SK-N-SH treated with all-trans-retinoic acid at 6 μM for 48 hours (cell line): ENCODE data around the gene ARHGEF7.

Experiments used
- ATAC-seq: fragments of 200-7000 bp; cut with Tn5 transposase; 3 replicates; pipeline ENCODE4 v1.9.1; 2020; ENCODE audit warnings: mild to moderate bottlenecking, moderate library complexity
- ARNTL ChIP-seq: fragments of 450-650 bp; formaldehyde crosslinking; IDR thresholded peaks from 2 replicates; pipeline ENCODE4 v1.5.0; 2020; ENCODE audit warnings: low read depth, mild to moderate bottlenecking, moderate library complexity, borderline replicate concordance
- BACH2 ChIP-seq: fragments of 250-450 bp; sonication (Bioruptor Pico); IDR thresholded peaks from 2 replicates; pipeline ENCODE4 v1.9.0; 2021; ENCODE audit warnings: mild to moderate bottlenecking, borderline replicate concordance
- ESRRG ChIP-seq: fragments of 250-450 bp; sonication (Bioruptor Pico); IDR thresholded peaks from 2 replicates; pipeline ENCODE4 v1.6.1; 2021; ENCODE audit warnings: mild to moderate bottlenecking
- GLIS3 ChIP-seq: fragments of 250-450 bp; sonication (Bioruptor Pico); IDR thresholded peaks from 2 replicates; pipeline ENCODE4 v1.5.0; 2020; ENCODE audit warnings: mild to moderate bottlenecking, moderate library complexity
- ISL1 ChIP-seq: fragments of 250-450 bp; sonication (Bioruptor Pico); IDR thresholded peaks from 2 replicates; pipeline ENCODE4 v2.1.2; 2022; ENCODE audit warnings: mild to moderate bottlenecking, moderate library complexity
- OSR1 ChIP-seq: fragments of 250-450 bp; sonication (Bioruptor Pico); IDR thresholded peaks from 2 replicates; pipeline ENCODE4 v1.8.0; 2022; ENCODE audit warnings: moderate library complexity, mild to moderate bottlenecking, inconsistent platforms
- PPARA ChIP-seq: fragments of 250-450 bp; sonication (Bioruptor Pico); IDR thresholded peaks from 2 replicates; pipeline ENCODE4 v1.5.0; 2020; ENCODE audit warnings: mild to moderate bottlenecking, borderline replicate concordance
- RARB ChIP-seq: fragments of 250-450 bp; sonication (Bioruptor Pico); IDR thresholded peaks from 2 replicates; pipeline ENCODE4 v1.8.0; 2021; ENCODE audit warnings: mild to moderate bottlenecking, moderate library complexity
- SNAI2 ChIP-seq: fragments of 250-450 bp; sonication (Bioruptor Pico); IDR thresholded peaks from 2 replicates; pipeline ENCODE4 v1.5.0; 2020; ENCODE audit warnings: mild to moderate bottlenecking, moderate library complexity
- TCF4 ChIP-seq: fragments of 250-450 bp; sonication (Bioruptor Pico); IDR thresholded peaks from 2 replicates; pipeline ENCODE4 v1.8.0; 2021; ENCODE audit warnings: mild to moderate bottlenecking, moderate library complexity, borderline replicate concordance
- TOX ChIP-seq: fragments of 250-450 bp; sonication (Bioruptor Pico); IDR thresholded peaks from 2 replicates; pipeline ENCODE4 v1.8.0; 2021; ENCODE audit warnings: mild to moderate bottlenecking, moderate library complexity, borderline replicate concordance
- ZC3H10 ChIP-seq: fragments of 250-450 bp; sonication (Bioruptor Pico); IDR thresholded peaks from 2 replicates; pipeline ENCODE4 v1.5.1; 2021; ENCODE audit warnings: mild to moderate bottlenecking, moderate library complexity
- ZFP3 ChIP-seq: fragments of 250-450 bp; sonication (Bioruptor Pico); IDR thresholded peaks from 2 replicates; pipeline ENCODE4 v1.5.0; 2020; ENCODE audit warnings: mild to moderate bottlenecking, moderate library complexity
- ZFP30 ChIP-seq: fragments of 450-650 bp; formaldehyde crosslinking; IDR thresholded peaks from 2 replicates; pipeline ENCODE4 v1.5.0; 2022; ENCODE audit warnings: mild to moderate bottlenecking, moderate library complexity
- ZNF565 ChIP-seq: fragments of 450-650 bp; formaldehyde crosslinking; conservative IDR thresholded peaks from 2 replicates; pipeline ENCODE4 v1.5.0; 2020; ENCODE audit warnings: low read depth, mild to moderate bottlenecking, moderate library complexity
- ZNF70 ChIP-seq: fragments of 450-650 bp; formaldehyde crosslinking; IDR thresholded peaks from 2 replicates; pipeline ENCODE4 v1.5.0; 2020; ENCODE audit warnings: mild to moderate bottlenecking, moderate library complexity
- ZNF8 ChIP-seq: fragments of 450-650 bp; formaldehyde crosslinking; IDR thresholded peaks from 2 replicates; pipeline ENCODE4 v1.5.0; 2020; ENCODE audit warnings: mild to moderate bottlenecking, moderate library complexity
- TF ChIP-seq, protein P1 (sequence below): fragments of 250-450 bp; sonication (Bioruptor Pico); IDR thresholded peaks from 2 replicates; pipeline ENCODE4 v1.8.0; 2020; ENCODE audit warnings: mild to moderate bottlenecking, moderate library complexity, borderline replicate concordance
- TF ChIP-seq, protein P2 (sequence below): fragments of 250-450 bp; sonication (Bioruptor Pico); IDR thresholded peaks from 2 replicates; pipeline ENCODE4 v1.5.1; 2021; ENCODE audit warnings: mild to moderate bottlenecking, moderate library complexity
- TF ChIP-seq, protein P3 (sequence below): fragments of 250-450 bp; sonication (Bioruptor Pico); IDR thresholded peaks from 2 replicates; pipeline ENCODE4 v1.5.1; 2020; ENCODE audit warnings: low read depth, mild to moderate bottlenecking, moderate library complexity

Gene ARHGEF7

DNA sequence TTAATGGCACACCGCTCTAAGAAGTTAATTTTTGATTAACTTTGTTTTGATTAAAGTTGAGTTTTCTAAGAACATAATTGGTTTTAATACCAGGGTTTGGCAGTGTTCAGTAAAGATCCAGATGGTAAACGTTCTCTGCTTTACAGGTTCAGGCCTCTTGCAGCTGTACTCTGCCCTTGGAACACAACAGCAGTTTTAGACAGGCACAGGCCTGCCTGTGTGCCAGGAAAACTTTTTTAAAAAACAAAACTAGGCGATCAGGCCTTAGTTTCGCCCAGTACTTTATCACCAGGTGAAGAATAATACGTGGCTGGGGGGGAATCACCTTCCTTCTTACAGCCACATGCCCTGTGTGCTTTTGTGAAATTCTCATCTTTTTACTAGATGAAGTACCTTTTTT is 167.3 kb downstream of the ARHGEF7 start:
- no peak for ATAC-seq
- TF ChIP-seq GLIS3 (CRISPR knock-in tag) (no peak), ISL1 (CRISPR knock-in tag) (no peak), TOX (CRISPR knock-in tag) (no peak)

DNA sequence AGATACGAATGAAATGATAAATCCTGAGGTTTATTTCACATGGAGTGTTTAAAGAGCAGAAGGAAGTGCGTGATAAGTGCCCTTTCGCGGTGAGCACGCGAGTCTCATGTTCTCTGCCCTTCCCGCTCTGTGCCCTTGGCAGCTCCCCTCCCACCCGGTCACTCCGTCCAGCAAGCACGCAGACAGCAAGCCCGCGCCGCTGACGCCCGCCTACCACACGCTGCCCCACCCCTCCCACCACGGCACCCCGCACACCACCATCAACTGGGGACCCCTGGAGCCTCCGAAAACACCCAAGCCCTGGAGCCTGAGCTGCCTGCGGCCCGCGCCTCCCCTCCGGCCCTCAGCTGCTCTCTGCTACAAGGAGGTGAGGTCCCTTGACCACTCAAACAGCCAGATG is 167.9 kb downstream of the ARHGEF7 start:
- TF ChIP-seq, protein P1, sequence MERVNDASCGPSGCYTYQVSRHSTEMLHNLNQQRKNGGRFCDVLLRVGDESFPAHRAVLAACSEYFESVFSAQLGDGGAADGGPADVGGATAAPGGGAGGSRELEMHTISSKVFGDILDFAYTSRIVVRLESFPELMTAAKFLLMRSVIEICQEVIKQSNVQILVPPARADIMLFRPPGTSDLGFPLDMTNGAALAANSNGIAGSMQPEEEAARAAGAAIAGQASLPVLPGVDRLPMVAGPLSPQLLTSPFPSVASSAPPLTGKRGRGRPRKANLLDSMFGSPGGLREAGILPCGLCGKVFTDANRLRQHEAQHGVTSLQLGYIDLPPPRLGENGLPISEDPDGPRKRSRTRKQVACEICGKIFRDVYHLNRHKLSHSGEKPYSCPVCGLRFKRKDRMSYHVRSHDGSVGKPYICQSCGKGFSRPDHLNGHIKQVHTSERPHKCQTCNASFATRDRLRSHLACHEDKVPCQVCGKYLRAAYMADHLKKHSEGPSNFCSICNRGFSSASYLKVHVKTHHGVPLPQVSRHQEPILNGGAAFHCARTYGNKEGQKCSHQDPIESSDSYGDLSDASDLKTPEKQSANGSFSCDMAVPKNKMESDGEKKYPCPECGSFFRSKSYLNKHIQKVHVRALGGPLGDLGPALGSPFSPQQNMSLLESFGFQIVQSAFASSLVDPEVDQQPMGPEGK (CRISPR knock-in tag): no peak
- TF ChIP-seq TCF4 (CRISPR knock-in tag): no peak
- TF ChIP-seq ARNTL (CRISPR knock-in tag): no peak
- ATAC-seq: no peak

DNA sequence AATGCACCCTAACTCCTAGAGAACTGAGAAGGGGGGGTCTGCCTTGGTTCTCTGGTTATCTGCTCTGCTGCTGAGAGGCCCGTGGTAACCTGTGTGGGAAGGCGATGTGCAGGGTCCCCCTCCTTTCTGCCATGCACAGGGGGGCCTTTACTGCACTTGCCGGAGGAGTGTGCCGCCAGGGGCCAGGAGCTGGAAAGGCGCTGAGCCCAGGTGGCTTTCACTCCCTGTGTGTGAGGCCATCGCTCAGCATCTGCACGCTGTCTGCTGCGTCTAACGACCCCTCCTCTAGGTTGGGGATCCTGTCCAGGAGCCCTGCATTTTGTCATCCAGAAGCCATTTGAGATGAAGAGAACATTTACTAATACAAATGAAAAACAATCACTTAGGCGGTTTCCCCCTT is 168.3 kb downstream of the ARHGEF7 start:
- no peak for ATAC-seq
- TF ChIP-seq RARB (no peak), PPARA (CRISPR knock-in tag) (no peak), ARNTL (CRISPR knock-in tag) (no peak), ESRRG (CRISPR knock-in tag) (no peak), TCF4 (CRISPR knock-in tag) (no peak), ZNF565 (no peak), SNAI2 (CRISPR knock-in tag) (no peak), ZC3H10 (CRISPR knock-in tag) (no peak), OSR1 (CRISPR knock-in tag) (no peak), GLIS3 (CRISPR knock-in tag) (no peak), ZNF70 (no peak), TOX (CRISPR knock-in tag) (no peak), ZFP30 (CRISPR knock-in tag) (no peak)
- TF ChIP-seq, protein P1 (CRISPR knock-in tag): no peak
- TF ChIP-seq, protein P2, sequence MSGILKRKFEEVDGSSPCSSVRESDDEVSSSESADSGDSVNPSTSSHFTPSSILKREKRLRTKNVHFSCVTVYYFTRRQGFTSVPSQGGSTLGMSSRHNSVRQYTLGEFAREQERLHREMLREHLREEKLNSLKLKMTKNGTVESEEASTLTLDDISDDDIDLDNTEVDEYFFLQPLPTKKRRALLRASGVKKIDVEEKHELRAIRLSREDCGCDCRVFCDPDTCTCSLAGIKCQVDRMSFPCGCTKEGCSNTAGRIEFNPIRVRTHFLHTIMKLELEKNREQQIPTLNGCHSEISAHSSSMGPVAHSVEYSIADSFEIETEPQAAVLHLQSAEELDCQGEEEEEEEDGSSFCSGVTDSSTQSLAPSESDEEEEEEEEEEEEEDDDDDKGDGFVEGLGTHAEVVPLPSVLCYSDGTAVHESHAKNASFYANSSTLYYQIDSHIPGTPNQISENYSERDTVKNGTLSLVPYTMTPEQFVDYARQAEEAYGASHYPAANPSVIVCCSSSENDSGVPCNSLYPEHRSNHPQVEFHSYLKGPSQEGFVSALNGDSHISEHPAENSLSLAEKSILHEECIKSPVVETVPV (CRISPR knock-in tag): no peak
- TF ChIP-seq, protein P3, sequence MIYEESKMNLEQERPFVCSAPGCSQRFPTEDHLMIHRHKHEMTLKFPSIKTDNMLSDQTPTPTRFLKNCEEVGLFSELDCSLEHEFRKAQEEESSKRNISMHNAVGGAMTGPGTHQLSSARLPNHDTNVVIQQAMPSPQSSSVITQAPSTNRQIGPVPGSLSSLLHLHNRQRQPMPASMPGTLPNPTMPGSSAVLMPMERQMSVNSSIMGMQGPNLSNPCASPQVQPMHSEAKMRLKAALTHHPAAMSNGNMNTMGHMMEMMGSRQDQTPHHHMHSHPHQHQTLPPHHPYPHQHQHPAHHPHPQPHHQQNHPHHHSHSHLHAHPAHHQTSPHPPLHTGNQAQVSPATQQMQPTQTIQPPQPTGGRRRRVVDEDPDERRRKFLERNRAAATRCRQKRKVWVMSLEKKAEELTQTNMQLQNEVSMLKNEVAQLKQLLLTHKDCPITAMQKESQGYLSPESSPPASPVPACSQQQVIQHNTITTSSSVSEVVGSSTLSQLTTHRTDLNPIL: no peak

DNA sequence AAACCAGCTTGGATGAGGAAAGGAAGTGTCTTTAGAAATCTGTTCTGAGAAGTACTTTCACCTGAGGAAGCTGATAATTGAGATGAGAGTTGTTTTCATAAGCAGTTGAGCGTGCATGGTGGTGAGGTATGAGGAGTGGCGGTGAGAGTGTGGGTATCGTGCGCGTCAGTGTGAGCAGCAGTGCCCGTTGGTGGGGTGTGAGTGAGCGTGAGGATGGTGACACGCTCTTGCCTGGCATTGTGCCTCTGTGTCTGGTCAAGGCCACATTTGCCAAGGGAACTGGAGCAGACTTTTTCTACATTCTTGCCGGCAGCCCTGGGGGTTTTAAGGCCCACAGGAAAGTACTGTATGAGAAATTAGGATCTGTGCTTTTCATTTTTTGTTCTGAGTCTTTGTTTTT is 168.9 kb downstream of the ARHGEF7 start:
- no peak for ATAC-seq
- TF ChIP-seq, protein P3: no peak
- TF ChIP-seq ZFP3 (CRISPR knock-in tag) (no peak), RARB (no peak), ZNF8 (no peak), BACH2 (CRISPR knock-in tag) (no peak), SNAI2 (CRISPR knock-in tag) (no peak), ARNTL (CRISPR knock-in tag) (no peak), TCF4 (CRISPR knock-in tag) (no peak)
- TF ChIP-seq, protein P2 (CRISPR knock-in tag): no peak
- TF ChIP-seq, protein P1 (CRISPR knock-in tag): no peak
